DOHH2 (cell line): ENCODE measurements around the gene TMEM186.

Experiments
- H3F3A ChIP-seq: fragments of 200-600 bp; sonication (generic), shearing (Covaris generic); 2 replicates; pipeline ENCODE4 v1.6.0; 2016; ENCODE audit warnings: antibody characterized with exemption, mild to moderate bottlenecking; ENCODE audit not compliant: control insufficient read depth, insufficient read depth
- H3K27ac ChIP-seq: fragments of 200-600 bp; sonication (generic); 2 replicates; pipeline ENCODE4 v1.5.1; 2014; ENCODE audit warnings: low read depth, mild to moderate bottlenecking, low read length, moderate library complexity
- H3K27me3 ChIP-seq: fragments of 200-600 bp; sonication (generic); 2 replicates; pipeline ENCODE4 v1.6.1; 2014; ENCODE audit warnings: mild to moderate bottlenecking, low read length, mixed read lengths; ENCODE audit not compliant: control insufficient read depth
- H3K36me3 ChIP-seq: fragments of 200-600 bp; sonication (generic); 2 replicates; pipeline ENCODE4 v1.6.1; 2014; ENCODE audit warnings: mild to moderate bottlenecking, low read length, moderate library complexity, mixed read lengths; ENCODE audit not compliant: control insufficient read depth
- H3K4me1 ChIP-seq: fragments of 200-600 bp; sonication (generic); 2 replicates; pipeline ENCODE4 v1.6.1; 2014; ENCODE audit warnings: mild to moderate bottlenecking, low read length, mixed read lengths; ENCODE audit not compliant: control insufficient read depth
- H3K4me2 ChIP-seq: fragments of 200-600 bp; sonication (generic); 2 replicates; pipeline ENCODE4 v1.6.0; 2014; ENCODE audit warnings: mild to moderate bottlenecking, low read length, moderate library complexity
- H3K4me3 ChIP-seq: fragments of 200-600 bp; sonication (generic); 2 replicates; pipeline ENCODE4 v1.5.1; 2014; ENCODE audit warnings: mild to moderate bottlenecking, low read length, mixed read lengths
- H3K79me2 ChIP-seq: fragments of 200-600 bp; sonication (generic); 2 replicates; pipeline ENCODE4 v1.6.1; 2014; ENCODE audit warnings: mild to moderate bottlenecking, low read length, mixed read lengths; ENCODE audit not compliant: control insufficient read depth
- H3K9me2 ChIP-seq: fragments of 200-600 bp; sonication (generic); replicated peaks from 2 replicates; pipeline ENCODE4 v1.6.1; 2014; ENCODE audit warnings: mild to moderate bottlenecking, low read length, mixed read lengths; ENCODE audit not compliant: control insufficient read depth
- H3K9me3 ChIP-seq: fragments of 200-600 bp; sonication (generic); 2 replicates; pipeline ENCODE4 v1.6.1; 2014; ENCODE audit warnings: antibody characterized with exemption, low read length, mixed read lengths; ENCODE audit not compliant: control insufficient read depth, insufficient read depth
- H4K20me1 ChIP-seq: fragments of 200-600 bp; sonication (generic); 2 replicates; pipeline ENCODE4 v1.6.0; 2014; ENCODE audit warnings: low read depth, mild to moderate bottlenecking, antibody characterized with exemption, low read length, moderate library complexity; ENCODE audit not compliant: control insufficient read depth, insufficient read depth
- EZH2phosphoT487 ChIP-seq: fragments of 200-600 bp; sonication (generic); IDR thresholded peaks from 2 replicates; pipeline ENCODE4 v1.6.1; 2017; ENCODE audit warnings: borderline replicate concordance, mild to moderate bottlenecking, antibody characterized with exemption, low read length, moderate library complexity, mixed read lengths
- TF ChIP-seq, protein P1 (sequence below): fragments of 200-600 bp; sonication (generic); IDR thresholded peaks from one replicate; pipeline ENCODE4 v1.5.1; 2014; ENCODE audit warnings: antibody characterized with exemption, mild to moderate bottlenecking, low read depth, low read length; ENCODE audit not compliant: poor library complexity, severe bottlenecking

TMEM186 gene

GRCh38 chr16:8768283-8768682, 29.2 kb downstream of the TMEM186 start:
- no peaks in the 10 kb centered on the region for H3K9me3 ChIP-seq
- H3K27me3 ChIP-seq, result no peaks in the 10 kb centered on the region
- H3K27ac ChIP-seq, result no peak overlapping the region
- no peaks in the 10 kb centered on the region for H3F3A ChIP-seq
- H3K79me2 ChIP-seq, result no peaks in the 10 kb centered on the region
- no peaks in the 10 kb centered on the region for H3K9me2 ChIP-seq
- no peak overlapping the region for H3K4me2 ChIP-seq
- H3K36me3 ChIP-seq, result no peaks in the 10 kb centered on the region
- H4K20me1 ChIP-seq, result no peaks in the 10 kb centered on the region
- H3K4me1 ChIP-seq, result no peaks in the 10 kb centered on the region
- TF ChIP-seq, protein P1, sequence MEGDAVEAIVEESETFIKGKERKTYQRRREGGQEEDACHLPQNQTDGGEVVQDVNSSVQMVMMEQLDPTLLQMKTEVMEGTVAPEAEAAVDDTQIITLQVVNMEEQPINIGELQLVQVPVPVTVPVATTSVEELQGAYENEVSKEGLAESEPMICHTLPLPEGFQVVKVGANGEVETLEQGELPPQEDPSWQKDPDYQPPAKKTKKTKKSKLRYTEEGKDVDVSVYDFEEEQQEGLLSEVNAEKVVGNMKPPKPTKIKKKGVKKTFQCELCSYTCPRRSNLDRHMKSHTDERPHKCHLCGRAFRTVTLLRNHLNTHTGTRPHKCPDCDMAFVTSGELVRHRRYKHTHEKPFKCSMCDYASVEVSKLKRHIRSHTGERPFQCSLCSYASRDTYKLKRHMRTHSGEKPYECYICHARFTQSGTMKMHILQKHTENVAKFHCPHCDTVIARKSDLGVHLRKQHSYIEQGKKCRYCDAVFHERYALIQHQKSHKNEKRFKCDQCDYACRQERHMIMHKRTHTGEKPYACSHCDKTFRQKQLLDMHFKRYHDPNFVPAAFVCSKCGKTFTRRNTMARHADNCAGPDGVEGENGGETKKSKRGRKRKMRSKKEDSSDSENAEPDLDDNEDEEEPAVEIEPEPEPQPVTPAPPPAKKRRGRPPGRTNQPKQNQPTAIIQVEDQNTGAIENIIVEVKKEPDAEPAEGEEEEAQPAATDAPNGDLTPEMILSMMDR, result no peak
- no peak for TF ChIP-seq EZH2phosphoT487
- no peak overlapping the region for H3K4me3 ChIP-seq

DNA sequence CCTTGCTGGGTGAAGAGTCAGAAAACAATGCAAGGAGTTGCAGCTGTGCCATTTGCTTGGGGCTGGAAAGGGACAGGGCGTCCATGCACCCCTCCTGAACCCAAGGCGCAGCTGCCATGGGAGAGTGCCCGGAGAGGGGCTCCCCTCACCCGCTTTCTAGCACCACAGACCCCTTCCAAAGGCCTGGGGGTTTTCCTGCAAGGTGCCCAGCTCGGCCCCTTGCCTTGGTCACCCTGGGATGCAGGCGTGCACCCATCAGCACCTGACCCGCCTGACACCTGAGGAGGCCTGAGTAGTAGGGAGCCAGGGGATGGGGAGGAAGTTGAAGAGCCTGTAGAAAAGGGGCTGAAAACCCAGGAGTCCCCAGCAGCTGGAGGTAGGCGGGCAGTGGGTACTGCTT, 30.3 kb downstream of the TMEM186 start:
- no peak for TF ChIP-seq EZH2phosphoT487
- TF ChIP-seq, protein P1, result no peak
- Histone ChIP-seq H3K9me3 (no peaks in the 10 kb centered on the region), H3F3A (no peaks in the 10 kb centered on the region), H3K79me2 (no peaks in the 10 kb centered on the region), H3K27me3 (no peaks in the 10 kb centered on the region), H3K27ac (no peak overlapping the region), H3K9me2 (no peaks in the 10 kb centered on the region), H3K4me1 (no peaks in the 10 kb centered on the region), H3K4me3 (no peak overlapping the region), H3K4me2 (no peak overlapping the region), H4K20me1 (no peaks in the 10 kb centered on the region), H3K36me3 (no peaks in the 10 kb centered on the region)

- no peak for TF ChIP-seq EZH2phosphoT487
- TF ChIP-seq, protein P1, result no peak
- Histone ChIP-seq H3K27me3 (no peaks in the 10 kb centered on the region), H3K4me1 (no peaks in the 10 kb centered on the region), H3K4me2 (no peak overlapping the region), H3K36me3 (no peaks in the 10 kb centered on the region), H3K79me2 (no peaks in the 10 kb centered on the region), H3F3A (no peaks in the 10 kb centered on the region), H3K27ac (no peak overlapping the region), H4K20me1 (no peaks in the 10 kb centered on the region), H3K9me2 (no peaks in the 10 kb centered on the region), H3K9me3 (no peaks in the 10 kb centered on the region), H3K4me3 (no peak overlapping the region)
Measured at GRCh38 chr16:8764525-8765250, 32.8 kb downstream of the TMEM186 start.
